ENCODE results near the gene BCL11A.

Gene BCL11A

DNA sequence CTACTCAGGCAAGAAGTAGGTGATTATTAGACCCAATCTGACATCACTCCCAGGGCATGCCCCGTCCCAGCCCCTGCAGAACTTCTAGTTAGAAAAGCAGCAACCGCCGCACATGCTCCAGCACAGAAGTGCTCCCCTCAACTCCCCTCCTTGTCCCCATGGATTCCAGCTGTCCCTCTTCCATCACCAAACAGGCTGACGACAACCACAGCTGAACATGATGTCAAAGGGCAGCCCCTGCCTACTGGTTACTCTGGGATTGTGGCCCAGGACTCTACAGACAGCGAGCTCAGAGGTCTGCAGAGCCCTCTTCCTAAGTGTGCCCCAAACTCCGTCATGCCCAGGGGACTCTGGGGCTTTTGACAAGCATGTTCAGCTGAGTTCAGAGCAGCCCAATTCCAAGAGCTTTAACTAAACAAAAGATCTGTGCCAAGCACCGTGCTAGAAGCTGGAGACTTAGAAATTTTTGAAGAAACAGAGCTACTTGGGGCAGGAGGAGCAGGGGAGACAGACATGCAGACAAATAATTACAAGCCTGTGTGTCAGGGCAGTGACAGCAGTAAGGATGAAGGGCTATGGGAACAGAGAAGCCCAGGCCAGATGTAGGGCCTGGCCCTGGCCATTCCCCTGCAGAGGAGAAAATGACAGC is 148.1 kb downstream of the BCL11A start:
- TF ChIP-seq ESRRG (CRISPR knock-in tag; IDR thresholded peaks at IDR 0.05), result no peak
- no peak for TF ChIP-seq ZFP3 (CRISPR knock-in tag; IDR thresholded peaks at IDR 0.05)
- no peak for TF ChIP-seq ARNTL (CRISPR knock-in tag; IDR thresholded peaks at IDR 0.05; ENCODE audit: borderline replicate concordance, low read depth)
- no peak for TF ChIP-seq ZNF565 (CRISPR knock-in tag; conservative IDR thresholded peaks at IDR 0.05; ENCODE audit: low read depth)
- no peak for TF ChIP-seq CSDC2 (CRISPR knock-in tag; IDR thresholded peaks at IDR 0.05)
- TF ChIP-seq, protein P1, sequence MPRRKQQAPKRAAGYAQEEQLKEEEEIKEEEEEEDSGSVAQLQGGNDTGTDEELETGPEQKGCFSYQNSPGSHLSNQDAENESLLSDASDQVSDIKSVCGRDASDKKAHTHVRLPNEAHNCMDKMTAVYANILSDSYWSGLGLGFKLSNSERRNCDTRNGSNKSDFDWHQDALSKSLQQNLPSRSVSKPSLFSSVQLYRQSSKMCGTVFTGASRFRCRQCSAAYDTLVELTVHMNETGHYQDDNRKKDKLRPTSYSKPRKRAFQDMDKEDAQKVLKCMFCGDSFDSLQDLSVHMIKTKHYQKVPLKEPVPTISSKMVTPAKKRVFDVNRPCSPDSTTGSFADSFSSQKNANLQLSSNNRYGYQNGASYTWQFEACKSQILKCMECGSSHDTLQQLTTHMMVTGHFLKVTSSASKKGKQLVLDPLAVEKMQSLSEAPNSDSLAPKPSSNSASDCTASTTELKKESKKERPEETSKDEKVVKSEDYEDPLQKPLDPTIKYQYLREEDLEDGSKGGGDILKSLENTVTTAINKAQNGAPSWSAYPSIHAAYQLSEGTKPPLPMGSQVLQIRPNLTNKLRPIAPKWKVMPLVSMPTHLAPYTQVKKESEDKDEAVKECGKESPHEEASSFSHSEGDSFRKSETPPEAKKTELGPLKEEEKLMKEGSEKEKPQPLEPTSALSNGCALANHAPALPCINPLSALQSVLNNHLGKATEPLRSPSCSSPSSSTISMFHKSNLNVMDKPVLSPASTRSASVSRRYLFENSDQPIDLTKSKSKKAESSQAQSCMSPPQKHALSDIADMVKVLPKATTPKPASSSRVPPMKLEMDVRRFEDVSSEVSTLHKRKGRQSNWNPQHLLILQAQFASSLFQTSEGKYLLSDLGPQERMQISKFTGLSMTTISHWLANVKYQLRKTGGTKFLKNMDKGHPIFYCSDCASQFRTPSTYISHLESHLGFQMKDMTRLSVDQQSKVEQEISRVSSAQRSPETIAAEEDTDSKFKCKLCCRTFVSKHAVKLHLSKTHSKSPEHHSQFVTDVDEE (CRISPR knock-in tag; IDR thresholded peaks at IDR 0.05), result no peak
- no peak for TF ChIP-seq ISL1 (CRISPR knock-in tag; IDR thresholded peaks at IDR 0.05)
- TF ChIP-seq ZFP30 (CRISPR knock-in tag; IDR thresholded peaks at IDR 0.05), result no peak
- TF ChIP-seq BACH2 (CRISPR knock-in tag; IDR thresholded peaks at IDR 0.05; ENCODE audit: borderline replicate concordance), result no peak
- TF ChIP-seq GLIS3 (CRISPR knock-in tag; IDR thresholded peaks at IDR 0.05), result no peak
- no peak for TF ChIP-seq ZNF70 (CRISPR knock-in tag; IDR thresholded peaks at IDR 0.05)
- TF ChIP-seq SNAI2 (CRISPR knock-in tag; IDR thresholded peaks at IDR 0.05), result no peak
- no peak for TF ChIP-seq TCF4 (CRISPR knock-in tag; IDR thresholded peaks at IDR 0.05; ENCODE audit: borderline replicate concordance)
- ATAC-seq, result no peak

All from SK-N-SH treated with all-trans-retinoic acid at 6 μM for 48 hours (cell line).